ENCODE results near the gene MEOX1. TPM values are rescaled to one million over a fixed set of nuclear protein-coding genes. Genes with fewer than 3 reads are reported as not detected.

MEOX1 gene
- total RNA-seq, 2 experiments from 2014 or later: 0.41 to 0.50 TPM

GRCh38 chr17:43597624-43598356 is 63.9 kb downstream of the MEOX1 start:
- Mint-ChIP-seq H3K27me3 (peaks cover 8% of the 10 kb centered on the region), H3K4me1 (ENCODE audit: low read depth) (no peaks in the 10 kb centered on the region), H3K36me3 (ENCODE audit: low read depth) (no peaks in the 10 kb centered on the region), H3K9me3 (no peaks in the 10 kb centered on the region), H3K4me3 (no peak overlapping the region), H3K27ac (no peak overlapping the region)
- no peaks in the 10 kb centered on the region for H3K4me1 ChIP-seq (ENCODE audit: insufficient read depth, low read length)
- CTCF ChIA-PET: no interaction called here
- no peak overlapping the region for H3K27ac ChIP-seq (ENCODE audit: low read depth in 1 of 2, low read length in 2 of 2)
- intact Hi-C loops (cut with DNase I, micrococcal nuclease): no loop called here
- no peak overlapping the region for H3K4me3 ChIP-seq (ENCODE audit: low read length)
- no peaks in the 10 kb centered on the region for H3K9me3 ChIP-seq (ENCODE audit: control insufficient read depth in 1 of 2, insufficient read depth in 1 of 2, low read length in 2 of 2)
- no peaks in the 10 kb centered on the region for H3K27me3 ChIP-seq (ENCODE audit: control insufficient read depth in 1 of 2, insufficient read depth in 2 of 2, low read length in 2 of 2)
- ATAC-seq (ENCODE audit: poor library complexity) (no peak), DNase-seq (no peak)
- no peaks in the 10 kb centered on the region for H3K36me3 ChIP-seq (ENCODE audit: insufficient read depth, low read length)
- POLR2A ChIA-PET: no interaction called here
- TF ChIP-seq, protein P1, sequence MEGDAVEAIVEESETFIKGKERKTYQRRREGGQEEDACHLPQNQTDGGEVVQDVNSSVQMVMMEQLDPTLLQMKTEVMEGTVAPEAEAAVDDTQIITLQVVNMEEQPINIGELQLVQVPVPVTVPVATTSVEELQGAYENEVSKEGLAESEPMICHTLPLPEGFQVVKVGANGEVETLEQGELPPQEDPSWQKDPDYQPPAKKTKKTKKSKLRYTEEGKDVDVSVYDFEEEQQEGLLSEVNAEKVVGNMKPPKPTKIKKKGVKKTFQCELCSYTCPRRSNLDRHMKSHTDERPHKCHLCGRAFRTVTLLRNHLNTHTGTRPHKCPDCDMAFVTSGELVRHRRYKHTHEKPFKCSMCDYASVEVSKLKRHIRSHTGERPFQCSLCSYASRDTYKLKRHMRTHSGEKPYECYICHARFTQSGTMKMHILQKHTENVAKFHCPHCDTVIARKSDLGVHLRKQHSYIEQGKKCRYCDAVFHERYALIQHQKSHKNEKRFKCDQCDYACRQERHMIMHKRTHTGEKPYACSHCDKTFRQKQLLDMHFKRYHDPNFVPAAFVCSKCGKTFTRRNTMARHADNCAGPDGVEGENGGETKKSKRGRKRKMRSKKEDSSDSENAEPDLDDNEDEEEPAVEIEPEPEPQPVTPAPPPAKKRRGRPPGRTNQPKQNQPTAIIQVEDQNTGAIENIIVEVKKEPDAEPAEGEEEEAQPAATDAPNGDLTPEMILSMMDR (IDR thresholded peaks at IDR 0.05): no peak

- no peaks in the 10 kb centered on the region for H3K36me3 Mint-ChIP-seq (ENCODE audit: low read depth)
- Histone ChIP-seq H3K9me3 (ENCODE audit: control insufficient read depth in 1 of 2, insufficient read depth in 1 of 2, low read length in 2 of 2) (no peaks in the 10 kb centered on the region), H3K4me1 (ENCODE audit: insufficient read depth, low read length) (no peaks in the 10 kb centered on the region), H3K36me3 (ENCODE audit: insufficient read depth, low read length) (no peaks in the 10 kb centered on the region), H3K27ac (ENCODE audit: low read depth in 1 of 2, low read length in 2 of 2) (no peak overlapping the region), H3K4me3 (ENCODE audit: low read length) (no peak overlapping the region), H3K27me3 (ENCODE audit: control insufficient read depth in 1 of 2, insufficient read depth in 2 of 2, low read length in 2 of 2) (no peaks in the 10 kb centered on the region)
- ATAC-seq (ENCODE audit: poor library complexity): no peak
- no peak overlapping the region for H3K4me3 Mint-ChIP-seq
- CTCF ChIA-PET: no interaction called here
- TF ChIP-seq, protein P1 (IDR thresholded peaks at IDR 0.05): no peak
- no peaks in the 10 kb centered on the region for H3K4me1 Mint-ChIP-seq (ENCODE audit: low read depth)
- H3K27me3 Mint-ChIP-seq: no peaks in the 10 kb centered on the region
- H3K9me3 Mint-ChIP-seq: no peaks in the 10 kb centered on the region
- POLR2A ChIA-PET: no interaction called here
- no peak overlapping the region for H3K27ac Mint-ChIP-seq
- intact Hi-C loops (cut with DNase I, micrococcal nuclease): no loop called here
- DNase-seq: no peak
These were observed 66.3 kb downstream of the MEOX1 start for GRCh38 chr17:43595466-43595865.

DNA sequence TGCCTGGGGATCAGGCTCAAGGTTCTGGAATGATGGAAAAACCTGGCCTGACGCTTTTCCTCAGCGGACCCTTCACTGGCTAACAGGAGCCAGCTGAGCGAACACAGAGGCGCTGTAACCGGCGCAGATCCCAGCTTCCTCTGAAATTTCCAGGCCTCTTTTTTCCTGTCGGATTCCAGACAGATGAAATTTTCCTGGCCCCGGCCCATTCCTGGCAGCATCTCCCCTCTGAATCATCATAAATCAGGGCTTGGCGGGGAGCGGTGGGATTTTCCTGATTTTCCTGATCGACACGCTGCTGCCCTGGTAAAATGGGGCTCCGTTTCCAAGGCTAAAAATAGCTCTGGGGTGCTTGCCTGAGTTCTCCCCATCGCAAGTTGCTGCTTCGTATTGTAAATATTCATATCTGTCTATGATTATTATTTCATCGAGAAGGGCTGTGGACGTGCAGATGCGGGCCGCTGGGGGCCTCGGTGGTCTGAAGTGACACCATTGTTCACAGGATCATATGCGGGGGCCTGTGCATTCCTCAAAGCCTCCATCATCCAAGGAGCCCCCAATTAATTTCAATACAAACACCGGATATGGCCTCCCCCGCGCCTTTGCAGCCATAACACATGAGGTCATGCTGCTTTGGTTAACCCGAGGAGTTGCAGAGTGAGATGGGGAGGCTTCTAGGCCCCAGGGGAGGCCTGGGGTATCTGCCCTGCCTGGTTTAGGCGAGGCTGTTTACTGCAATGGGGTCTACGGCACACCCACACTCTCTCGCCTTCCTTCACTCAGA is 69.8 kb downstream of the MEOX1 start:
- no peak overlapping the region for H3K27ac Mint-ChIP-seq
- H3K27me3 ChIP-seq (ENCODE audit: control insufficient read depth in 1 of 2, insufficient read depth in 2 of 2, low read length in 2 of 2): no peaks in the 10 kb centered on the region
- no peak overlapping the region for H3K4me3 ChIP-seq (ENCODE audit: low read length)
- no peak overlapping the region for H3K27ac ChIP-seq (ENCODE audit: low read depth in 1 of 2, low read length in 2 of 2)
- TF ChIP-seq, protein P1 (IDR thresholded peaks at IDR 0.05): no peak
- no peaks in the 10 kb centered on the region for H3K27me3 Mint-ChIP-seq
- no peaks in the 10 kb centered on the region for H3K4me1 ChIP-seq (ENCODE audit: insufficient read depth, low read length)
- H3K4me3 Mint-ChIP-seq: no peak overlapping the region
- no peaks in the 10 kb centered on the region for H3K36me3 ChIP-seq (ENCODE audit: insufficient read depth, low read length)
- H3K9me3 Mint-ChIP-seq: no peaks in the 10 kb centered on the region
- H3K9me3 ChIP-seq (ENCODE audit: control insufficient read depth in 1 of 2, insufficient read depth in 1 of 2, low read length in 2 of 2): no peaks in the 10 kb centered on the region
- DNase-seq (no peak), ATAC-seq (ENCODE audit: poor library complexity) (no peak)
- ChIA-PET POLR2A (no interaction called here), CTCF (no interaction called here)
- H3K36me3 Mint-ChIP-seq (ENCODE audit: low read depth): no peaks in the 10 kb centered on the region
- intact Hi-C loops (cut with DNase I, micrococcal nuclease): no loop called here
- H3K4me1 Mint-ChIP-seq (ENCODE audit: low read depth): no peaks in the 10 kb centered on the region
